DOHH2 (cell line): ENCODE results near the gene ZNF169.

Source experiments
- H3F3A ChIP-seq: fragments of 200-600 bp; sonication (generic), shearing (Covaris generic); 2 replicates; pipeline ENCODE4 v1.6.0; 2016; ENCODE audit warnings: antibody characterized with exemption, mild to moderate bottlenecking; ENCODE audit not compliant: control insufficient read depth, insufficient read depth
- H3K27ac ChIP-seq: fragments of 200-600 bp; sonication (generic); 2 replicates; pipeline ENCODE4 v1.5.1; 2014; ENCODE audit warnings: low read depth, mild to moderate bottlenecking, low read length, moderate library complexity
- H3K27me3 ChIP-seq: fragments of 200-600 bp; sonication (generic); 2 replicates; pipeline ENCODE4 v1.6.1; 2014; ENCODE audit warnings: mild to moderate bottlenecking, low read length, mixed read lengths; ENCODE audit not compliant: control insufficient read depth
- H3K36me3 ChIP-seq: fragments of 200-600 bp; sonication (generic); 2 replicates; pipeline ENCODE4 v1.6.1; 2014; ENCODE audit warnings: mild to moderate bottlenecking, low read length, moderate library complexity, mixed read lengths; ENCODE audit not compliant: control insufficient read depth
- H3K4me1 ChIP-seq: fragments of 200-600 bp; sonication (generic); 2 replicates; pipeline ENCODE4 v1.6.1; 2014; ENCODE audit warnings: mild to moderate bottlenecking, low read length, mixed read lengths; ENCODE audit not compliant: control insufficient read depth
- H3K4me2 ChIP-seq: fragments of 200-600 bp; sonication (generic); 2 replicates; pipeline ENCODE4 v1.6.0; 2014; ENCODE audit warnings: mild to moderate bottlenecking, low read length, moderate library complexity
- H3K4me3 ChIP-seq: fragments of 200-600 bp; sonication (generic); 2 replicates; pipeline ENCODE4 v1.5.1; 2014; ENCODE audit warnings: mild to moderate bottlenecking, low read length, mixed read lengths
- H3K79me2 ChIP-seq: fragments of 200-600 bp; sonication (generic); 2 replicates; pipeline ENCODE4 v1.6.1; 2014; ENCODE audit warnings: mild to moderate bottlenecking, low read length, mixed read lengths; ENCODE audit not compliant: control insufficient read depth
- H3K9me2 ChIP-seq: fragments of 200-600 bp; sonication (generic); replicated peaks from 2 replicates; pipeline ENCODE4 v1.6.1; 2014; ENCODE audit warnings: mild to moderate bottlenecking, low read length, mixed read lengths; ENCODE audit not compliant: control insufficient read depth
- H3K9me3 ChIP-seq: fragments of 200-600 bp; sonication (generic); 2 replicates; pipeline ENCODE4 v1.6.1; 2014; ENCODE audit warnings: antibody characterized with exemption, low read length, mixed read lengths; ENCODE audit not compliant: control insufficient read depth, insufficient read depth
- H4K20me1 ChIP-seq: fragments of 200-600 bp; sonication (generic); 2 replicates; pipeline ENCODE4 v1.6.0; 2014; ENCODE audit warnings: low read depth, mild to moderate bottlenecking, antibody characterized with exemption, low read length, moderate library complexity; ENCODE audit not compliant: control insufficient read depth, insufficient read depth
- CTCF ChIP-seq: fragments of 200-600 bp; sonication (generic); IDR thresholded peaks from one replicate; pipeline ENCODE4 v1.5.1; 2014; ENCODE audit warnings: antibody characterized with exemption, mild to moderate bottlenecking, low read depth, low read length; ENCODE audit not compliant: poor library complexity, severe bottlenecking
- EZH2phosphoT487 ChIP-seq: fragments of 200-600 bp; sonication (generic); IDR thresholded peaks from 2 replicates; pipeline ENCODE4 v1.6.1; 2017; ENCODE audit warnings: borderline replicate concordance, mild to moderate bottlenecking, antibody characterized with exemption, low read length, moderate library complexity, mixed read lengths

The ZNF169 gene

GRCh38 chr9:94281101-94281500, 22.0 kb downstream of the ZNF169 start:
- Histone ChIP-seq H3K4me2 (no peak overlapping the region), H3K79me2 (peaks cover 3% of the 10 kb centered on the region), H3K4me1 (no peaks in the 10 kb centered on the region), H3K27me3 (no peaks in the 10 kb centered on the region), H3K4me3 (no peak overlapping the region), H4K20me1 (no peaks in the 10 kb centered on the region), H3K9me3 (peaks cover 14% of the 10 kb centered on the region; the same call in 1 of the 2 replicates), H3K9me2 (no peaks in the 10 kb centered on the region), H3F3A (no peaks in the 10 kb centered on the region), H3K27ac (no peak overlapping the region), H3K36me3 (peaks cover 35% of the 10 kb centered on the region)
- no peak for TF ChIP-seq EZH2phosphoT487
- TF ChIP-seq CTCF = no peak

GRCh38 chr9:94286116-94286515, 27.0 kb downstream of the ZNF169 start:
- H3K4me1 ChIP-seq = no peaks in the 10 kb centered on the region
- no peak overlapping the region for H3K27ac ChIP-seq
- H3K4me2 ChIP-seq = no peak overlapping the region
- no peaks in the 10 kb centered on the region for H3K79me2 ChIP-seq
- H4K20me1 ChIP-seq = no peaks in the 10 kb centered on the region
- peaks cover 20% of the 10 kb centered on the region for H3K36me3 ChIP-seq
- no peak overlapping the region for H3K4me3 ChIP-seq
- no peaks in the 10 kb centered on the region for H3K27me3 ChIP-seq
- no peaks in the 10 kb centered on the region for H3K9me2 ChIP-seq
- H3K9me3 ChIP-seq = no peaks in the 10 kb centered on the region
- H3F3A ChIP-seq = no peaks in the 10 kb centered on the region
- TF ChIP-seq EZH2phosphoT487 (no peak), CTCF (no peak)

GRCh38 chr9:94287877-94288513, 28.9 kb downstream of the ZNF169 start:
- H3K36me3 ChIP-seq = peaks cover 23% of the 10 kb centered on the region
- H4K20me1 ChIP-seq = no peaks in the 10 kb centered on the region
- H3K9me2 ChIP-seq = no peaks in the 10 kb centered on the region
- no peaks in the 10 kb centered on the region for H3K4me1 ChIP-seq
- no peaks in the 10 kb centered on the region for H3F3A ChIP-seq
- H3K79me2 ChIP-seq = no peaks in the 10 kb centered on the region
- no peak overlapping the region for H3K4me3 ChIP-seq
- TF ChIP-seq EZH2phosphoT487 (no peak), CTCF (no peak)
- H3K27me3 ChIP-seq = no peaks in the 10 kb centered on the region
- H3K9me3 ChIP-seq = no peaks in the 10 kb centered on the region
- H3K4me2 ChIP-seq = no peak overlapping the region
- H3K27ac ChIP-seq = no peak overlapping the region
